Esophagus muscularis mucosa (tissue), 4 donors: Measurements from ENCODE around the gene RTN4IP1. TPM values are rescaled to one million over a fixed set of nuclear protein-coding genes. Genes with fewer than 3 reads are reported as not detected.
A peak's percentile ranks its signal among the peaks of the same experiment; 100 is the strongest.

ENCODE experiments used
- DNase-seq: peaks from one replicate; pipeline ENCODE4 v3.0.0-alpha.2; 2017; ENCODE audit errors: extremely low spot score
- H3K27ac ChIP-seq, 4 donors: fragments of 200-600 bp; sonication (generic); replicated peaks in 1 of 4; 1 replicate in 3 of 4; 2 replicates in 1 of 4; pipeline ENCODE4 v1.5.1; 2016 to 2019; ENCODE audit warnings: mild to moderate bottlenecking in 1 of 4
- H3K27me3 ChIP-seq, 4 donors: fragments of 200-600 bp; sonication (generic); one replicate each; pipeline versions ENCODE4 v1.5.1 to v1.6.0; 2016 to 2019
- H3K36me3 ChIP-seq, 4 donors: fragments of 200-600 bp; sonication (generic); one replicate each; pipeline ENCODE4 v1.5.1; 2016 to 2019
- H3K4me1 ChIP-seq, 4 donors: fragments of 200-600 bp; sonication (generic); one replicate each; pipeline ENCODE4 v1.5.1; 2016 to 2019
- H3K4me3 ChIP-seq, 4 donors: fragments of 200-600 bp; sonication (generic); 1 replicate in 2 of 4; 2 replicates in 2 of 4; pipeline ENCODE4 v1.5.1; 2016 to 2019; ENCODE audit warnings: mild to moderate bottlenecking in 4 of 4, moderate library complexity in 1 of 4
- H3K9me3 ChIP-seq, 4 donors: fragments of 200-600 bp; sonication (generic); 1 replicate in 3 of 4; 2 replicates in 1 of 4; pipeline ENCODE4 v1.5.1; 2016 to 2019
- EP300 ChIP-seq: sonication (generic); formaldehyde crosslinking; IDR thresholded peaks from one replicate; pipeline ENCODE4 v1.6.1; 2017; ENCODE audit warnings: antibody characterized with exemption
- POLR2A ChIP-seq: fragments of 450-650 bp; IDR thresholded peaks from one replicate; pipeline ENCODE4 v1.6.1; 2017; ENCODE audit warnings: antibody characterized with exemption, moderate library complexity, mild to moderate bottlenecking, low read depth
- POLR2AphosphoS5 ChIP-seq, 2 donors: sonication (generic); formaldehyde crosslinking; IDR thresholded peaks; one replicate each; pipeline ENCODE4 v1.6.1; 2017; ENCODE audit warnings: antibody characterized with exemption in 2 of 2
- WGBS: methylation state at CpG from one replicate; pipeline ENCODE4 v1.1.5; 2018; 5-methylcytosine and 5-hydroxymethylcytosine counted together
- intact Hi-C: fragments of 100-400 bp; cut with DNase I; formaldehyde crosslinking; loops from one replicate; pipeline ENCODE4 v1.15.1; 2023
- total RNA-seq, 4 donors: library from RNA; depleted of rRNA; stranded (reverse); fragments of >200 nt; gene quantifications; one replicate each; pipeline versions ENCODE4 v1.1.0 to v1.2.1, GENCODE V29; 2016
- TF ChIP-seq, protein P1 (sequence below), 3 experiments: fragments of 200-600 bp in 2 of 3; fragments of 450-650 bp in 1 of 3; sonication (generic) in 2 of 3; IDR thresholded peaks; one replicate each; pipeline ENCODE4 v1.5.1; 2017 to 2019; ENCODE audit warnings: antibody characterized with exemption in 3 of 3, mild to moderate bottlenecking in 2 of 3, moderate library complexity in 1 of 3

RTN4IP1 gene
- total RNA-seq, 4 donors from 2014 or later, result 2.3 to 6.2 (median 4.9) TPM

DNA sequence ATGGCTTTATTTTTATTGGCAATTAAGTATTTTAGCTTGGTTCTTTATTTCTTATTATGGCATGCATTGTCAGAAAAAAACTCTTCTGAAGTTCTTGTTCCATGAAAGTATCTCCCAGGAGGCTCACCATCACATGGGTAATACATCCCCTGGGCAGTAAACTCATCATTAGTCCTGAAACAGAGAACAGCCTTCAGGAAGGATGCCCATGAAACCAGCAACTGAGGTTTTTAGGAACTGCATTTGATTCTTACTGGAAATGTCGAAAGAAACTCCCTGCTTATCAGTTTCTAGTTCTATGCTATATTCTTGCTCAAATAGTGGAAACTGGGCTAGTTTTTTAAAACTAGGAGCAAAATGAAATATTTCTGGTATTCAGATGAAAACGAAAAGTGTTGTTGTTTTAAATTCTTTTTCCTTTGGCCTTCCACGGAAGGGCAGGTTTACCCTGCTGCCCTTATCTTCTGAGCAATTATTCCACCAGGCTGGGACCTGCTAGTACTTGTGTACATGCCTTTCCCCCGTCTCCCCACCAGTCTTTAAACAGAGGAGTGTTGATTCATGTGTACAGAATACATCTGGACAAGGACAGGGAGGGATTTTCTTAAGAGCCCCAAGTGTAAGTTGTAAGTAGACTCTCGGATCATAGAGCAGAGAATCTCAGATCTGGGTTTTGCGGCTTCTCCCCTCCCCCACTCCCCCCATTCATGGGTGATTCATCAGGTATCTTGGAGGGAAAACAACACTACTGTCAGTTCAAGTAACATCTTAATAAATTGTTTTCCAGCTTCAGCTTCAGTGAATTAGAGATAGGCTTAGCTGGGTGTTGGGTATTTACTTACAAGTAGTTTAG, 81.5 kb downstream of the RTN4IP1 start:
- TF ChIP-seq, protein P1, sequence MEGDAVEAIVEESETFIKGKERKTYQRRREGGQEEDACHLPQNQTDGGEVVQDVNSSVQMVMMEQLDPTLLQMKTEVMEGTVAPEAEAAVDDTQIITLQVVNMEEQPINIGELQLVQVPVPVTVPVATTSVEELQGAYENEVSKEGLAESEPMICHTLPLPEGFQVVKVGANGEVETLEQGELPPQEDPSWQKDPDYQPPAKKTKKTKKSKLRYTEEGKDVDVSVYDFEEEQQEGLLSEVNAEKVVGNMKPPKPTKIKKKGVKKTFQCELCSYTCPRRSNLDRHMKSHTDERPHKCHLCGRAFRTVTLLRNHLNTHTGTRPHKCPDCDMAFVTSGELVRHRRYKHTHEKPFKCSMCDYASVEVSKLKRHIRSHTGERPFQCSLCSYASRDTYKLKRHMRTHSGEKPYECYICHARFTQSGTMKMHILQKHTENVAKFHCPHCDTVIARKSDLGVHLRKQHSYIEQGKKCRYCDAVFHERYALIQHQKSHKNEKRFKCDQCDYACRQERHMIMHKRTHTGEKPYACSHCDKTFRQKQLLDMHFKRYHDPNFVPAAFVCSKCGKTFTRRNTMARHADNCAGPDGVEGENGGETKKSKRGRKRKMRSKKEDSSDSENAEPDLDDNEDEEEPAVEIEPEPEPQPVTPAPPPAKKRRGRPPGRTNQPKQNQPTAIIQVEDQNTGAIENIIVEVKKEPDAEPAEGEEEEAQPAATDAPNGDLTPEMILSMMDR (IDR thresholded peaks at IDR 0.05), result no peak
- TF ChIP-seq POLR2A (no peak), POLR2AphosphoS5 (IDR thresholded peaks at IDR 0.05) (no peak), EP300 (no peak)
- intact Hi-C loops, result no loop called here
- Histone ChIP-seq H3K36me3 (no peaks in the 10 kb centered on the region), H3K4me1 (peaks cover 8 to 17% (median 10%) of the 10 kb centered on the region in 4 donors), H3K27me3 (no peaks in the 10 kb centered on the region), H3K27ac (peak overlapping the region in 1 of 4 donors; percentile 27), H3K4me3 (no peak overlapping the region), H3K9me3 (no peaks in the 10 kb centered on the region)
- WGBS, result 54% methylated on average over 6 of the region's 6 CpGs
- no peak for DNase-seq

DNA sequence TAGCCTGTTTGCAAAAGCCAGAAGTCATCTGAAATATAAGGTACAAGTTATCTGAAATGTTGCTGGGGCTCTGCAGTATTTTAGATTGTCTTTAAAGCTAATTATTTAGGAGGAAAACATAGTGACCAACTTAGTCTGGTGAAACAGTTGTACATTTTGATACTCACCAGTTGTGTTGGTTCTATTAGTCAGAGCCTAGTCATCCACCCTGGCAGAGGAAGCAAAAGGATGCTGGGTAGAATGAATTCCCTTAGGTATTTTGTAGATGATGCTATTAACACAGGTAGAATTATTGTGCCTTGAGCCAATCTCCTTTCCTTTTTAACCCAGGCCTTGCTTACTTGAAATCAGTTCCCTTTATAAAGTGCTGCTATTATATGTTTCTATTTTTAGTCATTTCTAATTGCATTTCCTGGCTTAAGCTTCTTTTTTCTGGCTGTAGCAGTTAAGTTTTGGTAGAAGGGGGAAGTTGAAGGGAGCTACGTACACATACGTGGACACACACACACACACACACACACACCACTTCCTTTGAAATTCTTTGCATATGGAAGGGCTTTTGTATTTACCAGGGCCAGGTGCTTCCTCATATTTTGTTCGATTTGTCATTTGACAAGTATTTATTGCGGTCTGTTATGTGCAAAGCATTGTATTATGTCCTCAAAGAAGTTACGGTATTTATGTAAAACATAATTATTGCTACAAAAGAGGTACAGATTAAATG, 82.4 kb downstream of the RTN4IP1 start:
- Histone ChIP-seq H3K4me3 (no peak overlapping the region), H3K27me3 (no peaks in the 10 kb centered on the region), H3K9me3 (no peaks in the 10 kb centered on the region), H3K4me1 (peaks cover 8 to 17% (median 10%) of the 10 kb centered on the region in 4 donors), H3K27ac (peak overlapping the region in 2 of 4 donors; percentile 27 to 41), H3K36me3 (no peaks in the 10 kb centered on the region)
- intact Hi-C loops, result no loop called here
- no peak for DNase-seq
- no peak for TF ChIP-seq POLR2A
- TF ChIP-seq EP300, result no peak
- no peak for TF ChIP-seq POLR2AphosphoS5 (IDR thresholded peaks at IDR 0.05)
- TF ChIP-seq, protein P1 (IDR thresholded peaks at IDR 0.05), result no peak
- WGBS, result 32% methylated on average over 5 of the region's 5 CpGs

DNA sequence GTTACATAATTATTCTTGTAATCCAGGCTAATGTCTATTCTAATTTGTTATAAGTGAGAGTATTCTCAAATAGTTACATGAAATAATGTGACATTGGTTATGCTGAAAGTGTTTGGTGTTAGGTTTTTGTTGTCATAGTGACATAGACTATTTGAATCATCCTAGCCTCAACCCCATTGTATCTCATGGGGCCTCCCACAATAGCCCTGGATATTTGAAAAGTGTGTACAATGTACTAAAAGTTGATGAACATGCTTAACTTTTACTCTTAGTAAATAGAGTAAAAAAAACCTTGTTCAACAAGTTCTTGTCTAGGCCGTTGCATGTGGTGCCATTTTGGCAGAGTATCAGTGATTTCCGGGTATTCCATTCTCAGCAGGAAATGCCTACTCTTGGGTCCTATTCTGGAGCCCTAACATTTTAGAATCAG, 83.0 kb downstream of the RTN4IP1 start:
- TF ChIP-seq EP300 (no peak), POLR2A (no peak), POLR2AphosphoS5 (IDR thresholded peaks at IDR 0.05) (no peak)
- TF ChIP-seq, protein P1 (IDR thresholded peaks at IDR 0.05), result no peak
- no peak overlapping the region for H3K4me3 ChIP-seq
- peaks cover 8 to 17% (median 10%) of the 10 kb centered on the region in 4 donors for H3K4me1 ChIP-seq
- no peaks in the 10 kb centered on the region for H3K9me3 ChIP-seq
- WGBS, result 39% methylated on average over 2 of the region's 2 CpGs
- intact Hi-C loops, result no loop called here
- no peak for DNase-seq
- H3K27me3 ChIP-seq, result no peaks in the 10 kb centered on the region
- peak overlapping the region in 2 of 4 donors; percentile 12 to 41 for H3K27ac ChIP-seq
- no peaks in the 10 kb centered on the region for H3K36me3 ChIP-seq

DNA sequence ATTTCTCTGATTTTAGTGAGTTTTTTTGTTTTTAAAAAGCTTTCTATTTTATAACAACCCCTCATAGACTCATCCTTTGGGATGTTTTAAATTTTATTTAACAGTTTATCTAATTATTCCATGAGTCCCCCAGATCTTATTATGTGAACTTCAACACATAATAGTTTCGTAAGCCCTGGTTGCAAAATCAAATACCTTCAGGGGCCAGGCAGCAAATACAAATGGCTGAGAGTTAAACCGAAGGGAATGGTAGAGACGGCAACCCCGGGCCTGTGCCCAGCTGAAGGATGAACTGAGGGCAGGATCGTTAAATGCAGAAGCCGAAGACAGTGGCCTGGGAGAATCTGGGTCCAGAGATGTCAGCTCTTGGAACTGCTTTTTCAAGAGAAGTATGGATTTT, 88.4 kb downstream of the RTN4IP1 start:
- Histone ChIP-seq H3K9me3 (no peaks in the 10 kb centered on the region), H3K4me1 (peaks cover 1 to 5% (median 2%) of the 10 kb centered on the region in 4 donors), H3K27me3 (no peaks in the 10 kb centered on the region), H3K36me3 (no peaks in the 10 kb centered on the region), H3K27ac (no peak overlapping the region), H3K4me3 (no peak overlapping the region)
- DNase-seq, result no peak
- WGBS, result 84% methylated on average over 6 of the region's 6 CpGs
- intact Hi-C loops, result no loop called here
- TF ChIP-seq POLR2A, result no peak
- TF ChIP-seq POLR2AphosphoS5 (IDR thresholded peaks at IDR 0.05), result no peak
- TF ChIP-seq, protein P1 (IDR thresholded peaks at IDR 0.05), result no peak
- no peak for TF ChIP-seq EP300
